GM23338 (cell line): ENCODE measurements around the gene MLLT3. TPM values are rescaled to one million over a fixed set of nuclear protein-coding genes. Genes with fewer than 3 reads are reported as not detected.

Experiments
- ATAC-seq: fragments of 200-7000 bp; cut with Tn5 transposase; 3 replicates; pipeline ENCODE4 v1.9.1; 2020
- DNase-seq: peaks from one replicate; pipeline ENCODE4 v3.0.0-alpha.2; 2015; ENCODE audit warnings: low spot score
- H2AFZ ChIP-seq: fragments of 200-600 bp; sonication (generic); 2 replicates; pipeline ENCODE4 v1.8.0; 2016; ENCODE audit warnings: antibody characterized with exemption, mild to moderate bottlenecking, moderate library complexity
- H3F3A ChIP-seq: fragments of 200-600 bp; sonication (generic); replicated peaks from 2 replicates; pipeline ENCODE4 v1.8.0; 2017; ENCODE audit warnings: antibody characterized with exemption, mixed run types, low read depth
- H3K27ac ChIP-seq: fragments of 200-600 bp; sonication (generic); 2 replicates; pipeline ENCODE4 v1.6.1; 2016; ENCODE audit warnings: low read depth
- H3K27me3 ChIP-seq: fragments of 200-600 bp; sonication (generic); 2 replicates; pipeline ENCODE4 v1.8.0; 2016; ENCODE audit warnings: mild to moderate bottlenecking, mixed run types, moderate library complexity; ENCODE audit not compliant: insufficient read depth
- H3K36me3 ChIP-seq: fragments of 200-600 bp; sonication (generic); 2 replicates; pipeline ENCODE4 v1.8.0; 2016; ENCODE audit warnings: mild to moderate bottlenecking; ENCODE audit not compliant: insufficient read depth
- H3K4me1 ChIP-seq: fragments of 200-600 bp; sonication (generic); 2 replicates; pipeline ENCODE4 v1.8.0; 2016; ENCODE audit warnings: mild to moderate bottlenecking, moderate library complexity; ENCODE audit not compliant: insufficient read depth
- H3K4me2 ChIP-seq: fragments of 200-600 bp; sonication (generic); 2 replicates; pipeline ENCODE4 v1.7.1; 2017; ENCODE audit warnings: mixed run types
- H3K4me3 ChIP-seq: fragments of 200-600 bp; sonication (generic); 2 replicates; pipeline ENCODE4 v1.6.1; 2016; ENCODE audit warnings: mixed run types
- H3K79me2 ChIP-seq: fragments of 200-600 bp; sonication (generic); replicated peaks from 2 replicates; pipeline ENCODE4 v1.8.0; 2017; ENCODE audit warnings: mild to moderate bottlenecking; ENCODE audit not compliant: insufficient read depth
- H3K9me2 ChIP-seq: fragments of 200-600 bp; sonication (generic); 2 replicates; pipeline ENCODE4 v1.8.0; 2017; ENCODE audit not compliant: insufficient read depth
- H4K20me1 ChIP-seq: fragments of 200-600 bp; sonication (generic); replicated peaks from 2 replicates; pipeline ENCODE4 v1.8.0; 2017; ENCODE audit warnings: mild to moderate bottlenecking; ENCODE audit not compliant: insufficient read depth
- H3K27ac Mint-ChIP-seq: 2 replicates; pipeline ENCODE4 v1.8.0; 2020; ENCODE audit warnings: inconsistent platforms, mild to moderate bottlenecking, moderate library complexity, mixed read lengths
- H3K27me3 Mint-ChIP-seq: 3 replicates; pipeline ENCODE4 v1.8.0; 2022; ENCODE audit warnings: low read depth, mild to moderate bottlenecking, moderate library complexity, mixed read lengths, inconsistent platforms; ENCODE audit not compliant: insufficient read depth, poor library complexity
- H3K36me3 Mint-ChIP-seq: 3 replicates; pipeline ENCODE4 v1.8.0; 2021; ENCODE audit warnings: low read depth, mild to moderate bottlenecking, inconsistent platforms, moderate library complexity, mixed read lengths
- H3K4me1 Mint-ChIP-seq: 3 replicates; pipeline ENCODE4 v1.8.0; 2020; ENCODE audit warnings: mild to moderate bottlenecking, inconsistent platforms, mixed read lengths
- H3K4me3 Mint-ChIP-seq: 3 replicates; pipeline ENCODE4 v1.8.0; 2021; ENCODE audit warnings: moderate library complexity, mild to moderate bottlenecking, inconsistent platforms, mixed read lengths
- H3K9me3 Mint-ChIP-seq: 3 replicates; pipeline ENCODE4 v1.8.0; 2020; ENCODE audit warnings: moderate library complexity, mild to moderate bottlenecking, inconsistent platforms, mixed read lengths
- CREB1 ChIP-seq: fragments of 250-450 bp; sonication (Bioruptor Pico); IDR thresholded peaks from 2 replicates; pipeline ENCODE4 v1.5.0; 2020; ENCODE audit warnings: low read depth, mild to moderate bottlenecking, moderate library complexity
- CTCF ChIP-seq, 2 experiments: fragments of 200-600 bp in 1 of 2; sonication (generic) in 1 of 2; conservative IDR thresholded peaks; 2 replicates each; pipeline versions ENCODE4 v1.5.1 to v1.6.1; 2016 to 2017; ENCODE audit warnings: antibody characterized with exemption in 2 of 2, low read depth in 2 of 2, mild to moderate bottlenecking in 2 of 2, moderate library complexity in 1 of 2
- ETS1 ChIP-seq: IDR thresholded peaks from 2 replicates; pipeline ENCODE4 v1.6.1; 2016; ENCODE audit warnings: antibody characterized with exemption
- EZH2 ChIP-seq: fragments of 200-600 bp; sonication (generic); IDR thresholded peaks from one replicate; pipeline ENCODE4 v1.8.0; 2017; ENCODE audit warnings: antibody characterized with exemption, mild to moderate bottlenecking, low read depth; ENCODE audit not compliant: unreplicated experiment
- EZH2phosphoT487 ChIP-seq: fragments of 200-600 bp; sonication (generic); IDR thresholded peaks from one replicate; pipeline ENCODE4 v1.8.1; 2018; ENCODE audit warnings: antibody characterized with exemption; ENCODE audit not compliant: unreplicated experiment
- JUNB ChIP-seq: IDR thresholded peaks from one replicate; pipeline ENCODE4 v1.6.1; 2016; ENCODE audit warnings: antibody characterized with exemption; ENCODE audit not compliant: unreplicated experiment
- NANOG ChIP-seq: IDR thresholded peaks from 2 replicates; pipeline ENCODE4 v1.6.1; 2016; ENCODE audit warnings: antibody characterized with exemption, borderline replicate concordance
- POLR2AphosphoS5 ChIP-seq: IDR thresholded peaks from 2 replicates; pipeline ENCODE4 v1.6.1; 2016; ENCODE audit warnings: antibody characterized with exemption, low read depth
- REST ChIP-seq: IDR thresholded peaks from one replicate; pipeline ENCODE4 v1.6.1; 2018; ENCODE audit warnings: antibody characterized with exemption; ENCODE audit not compliant: unreplicated experiment
- STAT1 ChIP-seq: IDR thresholded peaks from one replicate; pipeline ENCODE4 v1.6.1; 2016; ENCODE audit warnings: antibody characterized with exemption; ENCODE audit not compliant: unreplicated experiment
- ZNF114 ChIP-seq: fragments of 250-450 bp; sonication (Bioruptor Pico); IDR thresholded peaks from 2 replicates; pipeline ENCODE4 v1.5.0; 2020; ENCODE audit warnings: mild to moderate bottlenecking, moderate library complexity
- ZNF331 ChIP-seq: fragments of 250-450 bp; sonication (Bioruptor Pico); IDR thresholded peaks from 2 replicates; pipeline ENCODE4 v1.5.0; 2020; ENCODE audit warnings: low read depth, mild to moderate bottlenecking, moderate library complexity
- ZNF462 ChIP-seq: fragments of 250-450 bp; sonication (Bioruptor Pico); IDR thresholded peaks from 2 replicates; pipeline ENCODE4 v1.5.0; 2020; ENCODE audit warnings: mild to moderate bottlenecking, moderate library complexity
- polyA plus RNA-seq: library from polyadenylated mRNA; unstranded; fragments of >200 nt; fragmentation: Nextera tagmentation; extraction: Ambion mirVana; gene quantifications from 2 replicates; pipeline ENCODE4 v1.2.1, GENCODE V29; 2016
- total RNA-seq: library from RNA; depleted of rRNA; stranded (reverse); fragments of >200 nt; shearing (Covaris generic); gene quantifications from 2 replicates; pipeline ENCODE4 v1.2.3, GENCODE V29; 2014

The MLLT3 gene
- total and polyA plus RNA-seq, 2 experiments from 2014 or later, result 7.5 to 9.5 TPM

GRCh38 chr9:20477940-20478620 lies 144.2 kb downstream of the MLLT3 start:
- Mint-ChIP-seq H3K4me1 (peaks cover 45% of the 10 kb centered on the region), H3K27ac (no peak overlapping the region), H3K9me3 (no peaks in the 10 kb centered on the region), H3K27me3 (peaks cover 2% of the 10 kb centered on the region), H3K36me3 (no peaks in the 10 kb centered on the region), H3K4me3 (no peak overlapping the region)
- peaks cover 40% of the 10 kb centered on the region for H3K4me1 ChIP-seq
- no peak overlapping the region for H2AFZ ChIP-seq
- H3K27me3 ChIP-seq, result no peaks in the 10 kb centered on the region
- H3K79me2 ChIP-seq, result no peaks in the 10 kb centered on the region
- no peaks in the 10 kb centered on the region for H4K20me1 ChIP-seq
- no peaks in the 10 kb centered on the region for H3F3A ChIP-seq
- peak overlapping the region; percentile 35 for H3K4me2 ChIP-seq
- peak; percentile 76 for ATAC-seq
- TF ChIP-seq ZNF331 (CRISPR knock-in tag) (no peak), STAT1 (no peak), ETS1 (no peak), REST (no peak), ZNF462 (CRISPR knock-in tag) (no peak), ZNF114 (CRISPR knock-in tag) (no peak), NANOG (no peak), POLR2AphosphoS5 (no peak), JUNB (no peak), CTCF (conservative IDR thresholded peaks at IDR 0.05; ENCODE audit: low read depth in 2 of 2) (no peak), CREB1 (CRISPR knock-in tag) (no peak), EZH2phosphoT487 (no peak), EZH2 (no peak)
- peak; percentile 34 for DNase-seq
- H3K4me3 ChIP-seq, result no peak overlapping the region
- no peaks in the 10 kb centered on the region for H3K36me3 ChIP-seq
- H3K9me2 ChIP-seq, result no peaks in the 10 kb centered on the region
- H3K27ac ChIP-seq, result no peak overlapping the region
